Hepatocyte (in vitro differentiated cells): ENCODE results near the gene INO80D. TPM values are rescaled to one million over a fixed set of nuclear protein-coding genes. Genes with fewer than 3 reads are reported as not detected.
A peak's percentile ranks its signal among the peaks of the same experiment; 100 is the strongest.

Source experiments
- DNase-seq: peaks from one replicate; pipeline ENCODE4 v3.0.0-alpha.2; 2016; ENCODE audit warnings: low spot score
- H2AFZ ChIP-seq: fragments of 200-600 bp; sonication (generic); 2 replicates; pipeline ENCODE4 v1.6.0; 2016; ENCODE audit warnings: antibody characterized with exemption, mild to moderate bottlenecking
- H3K27ac ChIP-seq: fragments of 200-600 bp; sonication (generic); 2 replicates; pipeline ENCODE4 v1.5.1; 2016; ENCODE audit warnings: mild to moderate bottlenecking
- H3K27me3 ChIP-seq: fragments of 200-600 bp; sonication (generic); 2 replicates; pipeline ENCODE4 v1.6.1; 2016
- H3K36me3 ChIP-seq: fragments of 200-600 bp; sonication (generic); replicated peaks from 2 replicates; pipeline ENCODE4 v1.5.1; 2016; ENCODE audit warnings: low read depth; ENCODE audit not compliant: insufficient read depth
- H3K4me1 ChIP-seq: fragments of 200-600 bp; sonication (generic); 2 replicates; pipeline ENCODE4 v1.5.1; 2016; ENCODE audit warnings: mild to moderate bottlenecking, moderate library complexity; ENCODE audit not compliant: insufficient read depth
- H3K4me2 ChIP-seq: fragments of 200-600 bp; sonication (generic); 2 replicates; pipeline ENCODE4 v1.6.0; 2016
- H3K4me3 ChIP-seq: fragments of 200-600 bp; sonication (generic); 2 replicates; pipeline ENCODE4 v1.5.1; 2016; ENCODE audit warnings: mild to moderate bottlenecking
- H3K79me2 ChIP-seq: fragments of 200-600 bp; sonication (generic); 2 replicates; pipeline ENCODE4 v1.6.0; 2017; ENCODE audit warnings: mild to moderate bottlenecking
- H3K9me2 ChIP-seq: fragments of 200-600 bp; sonication (generic); replicated peaks from 2 replicates; pipeline ENCODE4 v1.6.0; 2017; ENCODE audit warnings: mild to moderate bottlenecking; ENCODE audit not compliant: insufficient read depth
- H3K9me3 ChIP-seq: fragments of 200-600 bp; sonication (generic); 2 replicates; pipeline ENCODE4 v1.5.1; 2016; ENCODE audit warnings: low read depth, mild to moderate bottlenecking
- H4K20me1 ChIP-seq: fragments of 200-600 bp; sonication (generic); 2 replicates; pipeline ENCODE4 v1.6.0; 2016; ENCODE audit warnings: mild to moderate bottlenecking; ENCODE audit not compliant: insufficient read depth, poor library complexity, severe bottlenecking
- EZH2 ChIP-seq: fragments of 200-600 bp; sonication (generic); IDR thresholded peaks from 2 replicates; pipeline ENCODE4 v1.6.1; 2016; ENCODE audit warnings: antibody characterized with exemption, mild to moderate bottlenecking, borderline replicate concordance
- EZH2phosphoT487 ChIP-seq: fragments of 200-600 bp; sonication (generic); IDR thresholded peaks from one replicate; pipeline ENCODE4 v1.6.1; 2018; ENCODE audit warnings: antibody characterized with exemption, mild to moderate bottlenecking, low read depth, moderate library complexity; ENCODE audit not compliant: unreplicated experiment, severe bottlenecking
- WGBS: methylation state at CpG from one replicate; pipeline ENCODE4 v1.1.6; 2016; ENCODE audit warnings: low lambda C conversion rate; ENCODE audit errors: missing lambda C conversion rate; 5-methylcytosine and 5-hydroxymethylcytosine counted together
- polyA plus RNA-seq: library from polyadenylated mRNA; unstranded; fragments of >200 nt; fragmentation: Nextera tagmentation; extraction: Ambion mirVana; gene quantifications from 2 replicates; pipeline ENCODE4 v1.2.1, GENCODE V29; 2016
- total RNA-seq: library from RNA; depleted of rRNA; stranded (reverse); fragments of >200 nt; gene quantifications from 2 replicates; pipeline ENCODE4 v1.2.3, GENCODE V29; 2014
- TF ChIP-seq, protein P1 (sequence below): fragments of 200-600 bp; sonication (generic); IDR thresholded peaks from 2 replicates; pipeline ENCODE4 v1.5.1; 2016; ENCODE audit warnings: antibody characterized with exemption, mild to moderate bottlenecking; ENCODE audit not compliant: poor library complexity

INO80D gene
- total and polyA plus RNA-seq, 2 experiments from 2014 or later: 6.6 to 15.0 TPM

DNA sequence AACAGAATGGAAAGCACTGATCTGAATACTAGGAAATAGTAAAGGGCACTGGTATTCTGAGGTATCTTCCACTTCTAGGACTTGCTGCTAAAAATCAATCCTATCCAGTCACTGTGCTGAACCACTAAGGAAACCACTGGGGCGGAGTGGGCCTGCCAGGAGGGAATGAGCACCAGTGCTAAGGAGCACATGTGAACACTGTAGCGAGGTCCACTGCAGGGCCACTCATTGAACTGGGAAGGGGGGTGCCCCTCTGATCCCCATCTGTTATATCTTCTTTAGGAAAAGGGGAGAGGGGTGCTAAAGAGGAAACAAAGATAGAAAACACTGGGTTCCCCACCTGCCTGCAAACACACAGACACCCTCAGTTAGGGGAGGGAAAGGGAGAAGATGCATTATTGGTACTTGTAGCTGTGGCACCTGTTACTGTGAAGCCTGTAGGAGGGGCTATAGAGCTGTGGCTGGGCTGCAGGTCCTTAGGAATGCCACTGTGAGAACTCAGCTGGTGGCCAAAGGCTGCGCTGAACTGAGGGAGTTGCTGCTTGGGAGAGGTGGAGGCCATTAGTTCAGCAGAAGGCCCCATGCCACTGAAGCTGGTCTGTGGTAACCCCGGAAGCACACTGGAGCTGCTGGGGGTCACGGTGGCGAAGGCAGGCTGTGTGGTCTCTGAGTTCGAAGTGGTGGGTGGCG, 81.8 kb downstream of the INO80D start:
- Histone ChIP-seq H3K79me2 (no peaks in the 10 kb centered on the region), H3K27me3 (no peaks in the 10 kb centered on the region), H4K20me1 (no peaks in the 10 kb centered on the region), H3K36me3 (no peaks in the 10 kb centered on the region), H3K27ac (no peak overlapping the region), H3K4me1 (no peaks in the 10 kb centered on the region), H3K9me2 (no peaks in the 10 kb centered on the region), H3K9me3 (no peaks in the 10 kb centered on the region), H3K4me2 (no peak overlapping the region), H2AFZ (no peak overlapping the region), H3K4me3 (no peak overlapping the region)
- DNase-seq: peak; percentile 30
- WGBS: over 99% methylated on average over 8 of the region's 8 CpGs
- TF ChIP-seq, protein P1, sequence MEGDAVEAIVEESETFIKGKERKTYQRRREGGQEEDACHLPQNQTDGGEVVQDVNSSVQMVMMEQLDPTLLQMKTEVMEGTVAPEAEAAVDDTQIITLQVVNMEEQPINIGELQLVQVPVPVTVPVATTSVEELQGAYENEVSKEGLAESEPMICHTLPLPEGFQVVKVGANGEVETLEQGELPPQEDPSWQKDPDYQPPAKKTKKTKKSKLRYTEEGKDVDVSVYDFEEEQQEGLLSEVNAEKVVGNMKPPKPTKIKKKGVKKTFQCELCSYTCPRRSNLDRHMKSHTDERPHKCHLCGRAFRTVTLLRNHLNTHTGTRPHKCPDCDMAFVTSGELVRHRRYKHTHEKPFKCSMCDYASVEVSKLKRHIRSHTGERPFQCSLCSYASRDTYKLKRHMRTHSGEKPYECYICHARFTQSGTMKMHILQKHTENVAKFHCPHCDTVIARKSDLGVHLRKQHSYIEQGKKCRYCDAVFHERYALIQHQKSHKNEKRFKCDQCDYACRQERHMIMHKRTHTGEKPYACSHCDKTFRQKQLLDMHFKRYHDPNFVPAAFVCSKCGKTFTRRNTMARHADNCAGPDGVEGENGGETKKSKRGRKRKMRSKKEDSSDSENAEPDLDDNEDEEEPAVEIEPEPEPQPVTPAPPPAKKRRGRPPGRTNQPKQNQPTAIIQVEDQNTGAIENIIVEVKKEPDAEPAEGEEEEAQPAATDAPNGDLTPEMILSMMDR: peak; percentile 16
- TF ChIP-seq EZH2phosphoT487: no peak
- TF ChIP-seq EZH2: no peak

DNA sequence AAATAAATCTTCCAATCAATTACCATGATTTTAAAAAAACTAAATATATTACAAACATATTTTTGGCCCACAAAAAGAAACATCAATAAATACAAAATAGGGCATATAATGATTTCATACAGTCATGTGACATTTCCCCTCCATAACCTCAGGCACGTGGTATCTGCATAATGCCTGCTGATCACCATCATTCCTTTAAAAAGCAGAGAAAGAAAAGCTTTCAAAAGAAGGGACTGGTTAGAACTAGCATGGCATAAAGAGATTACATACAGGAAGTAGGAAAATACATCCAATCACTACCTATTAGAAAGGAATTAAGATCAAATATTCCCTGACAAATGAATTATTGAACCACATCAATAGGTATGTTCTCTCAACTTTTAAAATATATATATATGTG, 83.5 kb downstream of the INO80D start:
- no peaks in the 10 kb centered on the region for H4K20me1 ChIP-seq
- no peaks in the 10 kb centered on the region for H3K27me3 ChIP-seq
- H3K9me2 ChIP-seq: no peaks in the 10 kb centered on the region
- TF ChIP-seq EZH2: no peak
- no peak for TF ChIP-seq EZH2phosphoT487
- TF ChIP-seq, protein P1: no peak
- no peak overlapping the region for H2AFZ ChIP-seq
- no peaks in the 10 kb centered on the region for H3K9me3 ChIP-seq
- no peak overlapping the region for H3K4me3 ChIP-seq
- no peaks in the 10 kb centered on the region for H3K4me1 ChIP-seq
- H3K27ac ChIP-seq: no peak overlapping the region
- no peaks in the 10 kb centered on the region for H3K79me2 ChIP-seq
- no peak for DNase-seq
- 78% methylated on average over 1 of the region's 1 CpG for WGBS
- H3K4me2 ChIP-seq: no peak overlapping the region
- H3K36me3 ChIP-seq: no peaks in the 10 kb centered on the region

DNA sequence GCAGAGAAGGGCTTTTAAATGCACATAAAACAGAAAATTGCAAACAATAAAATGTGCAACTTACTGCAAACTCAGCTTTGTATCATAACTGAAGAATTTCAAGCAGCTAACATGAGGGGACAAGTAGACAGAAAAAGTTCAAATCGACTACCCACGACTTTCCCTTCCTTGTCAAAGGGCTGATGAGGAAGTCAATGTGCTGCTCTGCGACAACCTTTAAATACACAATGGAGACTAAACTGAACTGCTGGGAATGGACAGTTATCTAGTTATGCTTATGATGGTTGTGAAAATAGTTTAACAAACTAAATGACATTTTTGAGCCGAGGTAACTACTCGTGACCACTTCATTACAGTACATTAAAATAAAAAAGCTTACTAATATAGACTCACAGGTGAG, 84.1 kb downstream of the INO80D start:
- Histone ChIP-seq H3K9me3 (no peaks in the 10 kb centered on the region), H3K9me2 (no peaks in the 10 kb centered on the region), H3K36me3 (no peaks in the 10 kb centered on the region), H3K27me3 (no peaks in the 10 kb centered on the region), H3K4me3 (no peak overlapping the region), H3K27ac (no peak overlapping the region), H2AFZ (no peak overlapping the region), H3K4me2 (no peak overlapping the region), H4K20me1 (no peaks in the 10 kb centered on the region), H3K79me2 (no peaks in the 10 kb centered on the region), H3K4me1 (no peaks in the 10 kb centered on the region)
- no peak for DNase-seq
- WGBS: 91% methylated on average over 5 of the region's 5 CpGs
- TF ChIP-seq, protein P1: no peak
- no peak for TF ChIP-seq EZH2
- TF ChIP-seq EZH2phosphoT487: no peak

DNA sequence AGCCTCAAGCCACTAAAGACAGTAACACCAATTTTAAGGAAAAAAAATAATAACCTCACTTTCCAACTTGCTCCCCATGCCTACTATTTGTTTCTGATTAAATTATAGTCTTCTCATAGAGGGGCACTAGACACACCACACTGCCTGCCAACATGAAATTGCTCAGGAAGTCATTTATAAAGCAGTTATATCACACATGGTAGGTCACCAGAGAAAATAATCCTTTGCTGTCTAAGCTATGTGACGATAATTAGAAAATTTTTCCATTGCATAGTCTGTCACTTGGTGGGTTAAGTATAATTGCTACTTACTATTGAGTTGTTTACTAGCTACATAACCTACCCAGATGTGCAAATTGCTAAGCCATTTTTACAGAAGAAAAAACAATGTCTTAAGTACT, 85.2 kb downstream of the INO80D start:
- TF ChIP-seq, protein P1: no peak
- TF ChIP-seq EZH2phosphoT487 (no peak), EZH2 (no peak)
- H3K27me3 ChIP-seq: no peaks in the 10 kb centered on the region
- H3K79me2 ChIP-seq: no peaks in the 10 kb centered on the region
- no peak overlapping the region for H3K27ac ChIP-seq
- DNase-seq: no peak
- no peaks in the 10 kb centered on the region for H3K9me2 ChIP-seq
- no peaks in the 10 kb centered on the region for H3K4me1 ChIP-seq
- no peak overlapping the region for H2AFZ ChIP-seq
- H3K4me3 ChIP-seq: no peak overlapping the region
- H3K4me2 ChIP-seq: no peak overlapping the region
- 85% methylated on average over 1 of the region's 1 CpG for WGBS
- H3K9me3 ChIP-seq: no peaks in the 10 kb centered on the region
- H4K20me1 ChIP-seq: no peaks in the 10 kb centered on the region
- H3K36me3 ChIP-seq: no peaks in the 10 kb centered on the region
